ENCODE results near the gene MED12L. TPM values are rescaled to one million over a fixed set of nuclear protein-coding genes. Genes with fewer than 3 reads are reported as not detected.

Gene MED12L
- total and polyA plus RNA-seq, 4 experiments from 2014 or later, result 0.35 to 0.78 TPM; not detected in 2

- intact Hi-C loops (cut with micrococcal nuclease), result no loop called here
- H3K9me3 ChIP-seq (ENCODE audit: control insufficient read depth in 1 of 2, low read length in 2 of 2), result no peaks in the 10 kb centered on the region
- Mint-ChIP-seq H3K36me3 (no peaks in the 10 kb centered on the region), H3K4me1 (no peaks in the 10 kb centered on the region), H3K4me3 (no peak overlapping the region), H3K27ac (no peak overlapping the region), H3K27me3 (peaks cover 0 to 4% of the 10 kb centered on the region in 2 donors), H3K9me3 (peaks cover 0 to 1% (median 0%) of the 10 kb centered on the region in 8 donors)
- no peak overlapping the region for H3K4me3 ChIP-seq (ENCODE audit: low read length in 2 of 2)
- no peak overlapping the region for H3K27ac ChIP-seq (ENCODE audit: low read depth, low read length)
- CTCF ChIA-PET (ENCODE audit: partially characterized antibody), result no interaction called here
- no peaks in the 10 kb centered on the region for H3K27me3 ChIP-seq (ENCODE audit: insufficient read depth, low read length)
- no peak for DNase-seq
- POLR2A ChIA-PET (ENCODE audit: partially characterized antibody), result interaction anchor here (0.6 kb wide), 1 partner anchor 127 kb away, joined by 3 read pairs; no protein-coding TSS in a partner anchor
- H3K4me1 ChIP-seq (ENCODE audit: insufficient read depth, low read length), result no peaks in the 10 kb centered on the region
- no peaks in the 10 kb centered on the region for H3K36me3 ChIP-seq (ENCODE audit: insufficient read depth, low read length)
These were observed 346.5 kb downstream of the MED12L start for GRCh38 chr3:151431940-151432339.

GRCh38 chr3:151432616-151433372 is 347.3 kb downstream of the MED12L start:
- ChIA-PET CTCF (ENCODE audit: partially characterized antibody) (no interaction called here), POLR2A (ENCODE audit: partially characterized antibody) (no interaction called here)
- no peak overlapping the region for H3K27ac ChIP-seq (ENCODE audit: low read depth, low read length)
- no peak overlapping the region for H3K4me3 ChIP-seq (ENCODE audit: low read length in 2 of 2)
- intact Hi-C loops (cut with micrococcal nuclease), result no loop called here
- no peaks in the 10 kb centered on the region for H3K36me3 ChIP-seq (ENCODE audit: insufficient read depth, low read length)
- Mint-ChIP-seq H3K9me3 (peaks cover 0 to 1% (median 0%) of the 10 kb centered on the region in 8 donors), H3K4me1 (no peaks in the 10 kb centered on the region), H3K4me3 (no peak overlapping the region), H3K36me3 (no peaks in the 10 kb centered on the region), H3K27ac (no peak overlapping the region), H3K27me3 (peaks cover 0 to 4% of the 10 kb centered on the region in 2 donors)
- H3K27me3 ChIP-seq (ENCODE audit: insufficient read depth, low read length), result no peaks in the 10 kb centered on the region
- no peak for DNase-seq
- no peaks in the 10 kb centered on the region for H3K4me1 ChIP-seq (ENCODE audit: insufficient read depth, low read length)
- no peaks in the 10 kb centered on the region for H3K9me3 ChIP-seq (ENCODE audit: control insufficient read depth in 1 of 2, low read length in 2 of 2)

- Histone ChIP-seq H3K36me3 (ENCODE audit: insufficient read depth, low read length) (no peaks in the 10 kb centered on the region), H3K27ac (ENCODE audit: low read depth, low read length) (no peak overlapping the region), H3K4me1 (ENCODE audit: insufficient read depth, low read length) (no peaks in the 10 kb centered on the region), H3K27me3 (ENCODE audit: insufficient read depth, low read length) (no peaks in the 10 kb centered on the region), H3K9me3 (ENCODE audit: control insufficient read depth in 1 of 2, low read length in 2 of 2) (no peaks in the 10 kb centered on the region), H3K4me3 (ENCODE audit: low read length in 2 of 2) (no peak overlapping the region)
- POLR2A ChIA-PET (ENCODE audit: partially characterized antibody), result no interaction called here
- Mint-ChIP-seq H3K9me3 (no peaks in the 10 kb centered on the region), H3K36me3 (no peaks in the 10 kb centered on the region), H3K27ac (no peak overlapping the region), H3K27me3 (peaks cover 0 to 4% of the 10 kb centered on the region in 2 donors), H3K4me3 (no peak overlapping the region), H3K4me1 (no peaks in the 10 kb centered on the region)
- CTCF ChIA-PET (ENCODE audit: partially characterized antibody), result interaction anchor here (1.1 to 1.6 kb wide), 2 partner anchors 45 to 485 kb away, joined by 3 to 4 read pairs; no protein-coding TSS in a partner anchor
- intact Hi-C loops (cut with micrococcal nuclease), result no loop called here
- DNase-seq, result no peak
These were observed 348.9 kb downstream of the MED12L start for GRCh38 chr3:151434151-151434890.

GRCh38 chr3:151436675-151437446 is 351.4 kb downstream of the MED12L start:
- H3K9me3 Mint-ChIP-seq, result no peaks in the 10 kb centered on the region
- H3K36me3 Mint-ChIP-seq, result no peaks in the 10 kb centered on the region
- intact Hi-C loops (cut with micrococcal nuclease), result no loop called here
- Histone ChIP-seq H3K4me3 (ENCODE audit: low read length in 2 of 2) (no peak overlapping the region), H3K9me3 (ENCODE audit: control insufficient read depth in 1 of 2, low read length in 2 of 2) (no peaks in the 10 kb centered on the region), H3K27me3 (ENCODE audit: insufficient read depth, low read length) (no peaks in the 10 kb centered on the region), H3K4me1 (ENCODE audit: insufficient read depth, low read length) (no peaks in the 10 kb centered on the region), H3K36me3 (ENCODE audit: insufficient read depth, low read length) (no peaks in the 10 kb centered on the region), H3K27ac (ENCODE audit: low read depth, low read length) (no peak overlapping the region)
- H3K27me3 Mint-ChIP-seq, result peaks cover 0 to 2% of the 10 kb centered on the region in 2 donors
- no peak overlapping the region for H3K4me3 Mint-ChIP-seq
- no peak for DNase-seq
- H3K4me1 Mint-ChIP-seq, result no peaks in the 10 kb centered on the region
- ChIA-PET CTCF (ENCODE audit: partially characterized antibody) (interaction anchor here (1.5 to 2.1 kb wide), 2 partner anchors 13 to 1087 kb away, joined by 4 to 9 read pairs; no protein-coding TSS in a partner anchor), POLR2A (ENCODE audit: partially characterized antibody) (no interaction called here)
- no peak overlapping the region for H3K27ac Mint-ChIP-seq

GRCh38 chr3:151437906-151438305 is 352.4 kb downstream of the MED12L start:
- H3K27me3 ChIP-seq (ENCODE audit: insufficient read depth, low read length), result no peaks in the 10 kb centered on the region
- Mint-ChIP-seq H3K4me3 (no peak overlapping the region), H3K27me3 (peaks cover 0 to 2% of the 10 kb centered on the region in 2 donors), H3K9me3 (no peaks in the 10 kb centered on the region), H3K36me3 (no peaks in the 10 kb centered on the region), H3K4me1 (no peaks in the 10 kb centered on the region), H3K27ac (no peak overlapping the region)
- ChIA-PET POLR2A (ENCODE audit: partially characterized antibody) (no interaction called here), CTCF (ENCODE audit: partially characterized antibody) (interaction anchor here (1.2 to 2.5 kb wide), 7 partner anchors 8 to 1086 kb away, joined by 3 to 10 read pairs (median 4); no protein-coding TSS in a partner anchor)
- no peak overlapping the region for H3K4me3 ChIP-seq (ENCODE audit: low read length in 2 of 2)
- H3K4me1 ChIP-seq (ENCODE audit: insufficient read depth, low read length), result no peaks in the 10 kb centered on the region
- H3K27ac ChIP-seq (ENCODE audit: low read depth, low read length), result no peak overlapping the region
- H3K36me3 ChIP-seq (ENCODE audit: insufficient read depth, low read length), result no peaks in the 10 kb centered on the region
- no peak for DNase-seq
- intact Hi-C loops (cut with micrococcal nuclease), result no loop called here
- H3K9me3 ChIP-seq (ENCODE audit: control insufficient read depth in 1 of 2, low read length in 2 of 2), result no peaks in the 10 kb centered on the region

GRCh38 chr3:151439652-151440125 is 354.2 kb downstream of the MED12L start:
- Mint-ChIP-seq H3K4me1 (no peaks in the 10 kb centered on the region), H3K36me3 (no peaks in the 10 kb centered on the region), H3K9me3 (no peaks in the 10 kb centered on the region), H3K27me3 (peaks cover 0 to 2% of the 10 kb centered on the region in 2 donors), H3K27ac (no peak overlapping the region), H3K4me3 (no peak overlapping the region)
- CTCF ChIA-PET (ENCODE audit: partially characterized antibody), result interaction anchor here (0.9 to 2.5 kb wide), 12 partner anchors 9 to 1084 kb away, joined by 3 to 10 read pairs (median 4); no protein-coding TSS in a partner anchor
- H3K4me3 ChIP-seq (ENCODE audit: low read length in 2 of 2), result no peak overlapping the region
- no peaks in the 10 kb centered on the region for H3K4me1 ChIP-seq (ENCODE audit: insufficient read depth, low read length)
- peak in 4 of 5 donors; percentile 17 to 30 (median 22) for DNase-seq
- H3K27me3 ChIP-seq (ENCODE audit: insufficient read depth, low read length), result no peaks in the 10 kb centered on the region
- H3K9me3 ChIP-seq (ENCODE audit: control insufficient read depth in 1 of 2, low read length in 2 of 2), result no peaks in the 10 kb centered on the region
- intact Hi-C loops (cut with micrococcal nuclease), result loop anchor here (1.0 kb wide), 3 partner anchors 400 to 1085 kb away; no protein-coding TSS in a partner anchor
- POLR2A ChIA-PET (ENCODE audit: partially characterized antibody), result no interaction called here
- H3K36me3 ChIP-seq (ENCODE audit: insufficient read depth, low read length), result no peaks in the 10 kb centered on the region
- H3K27ac ChIP-seq (ENCODE audit: low read depth, low read length), result no peak overlapping the region

All from CD4-positive, alpha-beta memory T cell (primary cell).